A549 (cell line): ENCODE data around the gene AAR2. TPM values are rescaled to one million over a fixed set of nuclear protein-coding genes. Genes with fewer than 3 reads are reported as not detected.

Experiments
- ATAC-seq, 2 experiments: fragments of 200-7000 bp in 1 of 2; fragments of >200 bp in 1 of 2; cut with Nextera tagmentation in 1 of 2; cut with Tn5 transposase in 1 of 2; 3 replicates each; pipeline versions ENCODE4 v1.8.0 to v1.9.1; 2018 to 2020; ENCODE audit warnings: mild to moderate bottlenecking in 1 of 2, moderate library complexity in 1 of 2
- CTCF ChIA-PET: fragments of 300-600 bp; sonication (Branson Sonifier 250); formaldehyde crosslinking; extraction: SDS; loops from one replicate; lab custom pipeline; 2021; ENCODE audit warnings: antibody characterized with exemption, inconsistent platforms; lab: Yijun Ruan, JAX
- POLR2A ChIA-PET: fragments of 350-600 bp; formaldehyde crosslinking; extraction: SDS; loops from one replicate; lab custom pipeline; 2021; ENCODE audit warnings: antibody characterized with exemption, inconsistent platforms; lab: Yijun Ruan, JAX
- DNase-seq, 2 experiments: peaks; one replicate each; pipeline versions ENCODE4 v3.0.0 to v3.0.0-alpha.2; 2011 to 2016; ENCODE audit warnings: low read depth in 1 of 2, low spot score in 1 of 2
- FAIRE-seq: peaks from 2 replicates; lab custom pipeline; 2011; peaks lifted over from hg19 to GRCh38; lab: Jason Lieb, UNC
- H3K27ac ChIP-seq, 2 experiments: fragments of >200 bp; sonication (Bioruptor Twin); formaldehyde crosslinking; 3 replicates each; pipeline ENCODE4 v1.5.1; 2016 to 2017
- H3K4me1 ChIP-seq: fragments of >200 bp; sonication (Bioruptor Twin); formaldehyde crosslinking; 3 replicates; pipeline ENCODE4 v1.6.1; 2016
- H3K4me2 ChIP-seq: fragments of >200 bp; sonication (Bioruptor Twin); formaldehyde crosslinking; 3 replicates; pipeline ENCODE4 v1.6.1; 2016
- H3K4me3 ChIP-seq: fragments of >200 bp; sonication (Bioruptor Twin); formaldehyde crosslinking; 3 replicates; pipeline ENCODE4 v1.5.1; 2016
- H3K9me3 ChIP-seq: fragments of >200 bp; sonication (Bioruptor Twin); formaldehyde crosslinking; 3 replicates; pipeline ENCODE4 v1.6.1; 2016
- CEBPB ChIP-seq, 2 experiments: fragments of >200 bp in 1 of 2; sonication (Bioruptor Twin) in 1 of 2; formaldehyde crosslinking in 1 of 2; IDR thresholded peaks; 2 replicates each; pipeline ENCODE4 v1.6.1; 2012 to 2016
- CHD4 ChIP-seq: fragments of 200-600 bp; sonication (generic); IDR thresholded peaks from 2 replicates; pipeline ENCODE4 v1.6.1; 2016; ENCODE audit warnings: antibody characterized with exemption, mild to moderate bottlenecking, borderline replicate concordance
- CTCF ChIP-seq: fragments of >200 bp; sonication (Bioruptor Twin); formaldehyde crosslinking; IDR thresholded peaks from 3 replicates; pipeline ENCODE4 v1.5.1; 2016
- E2F6 ChIP-seq: IDR thresholded peaks from 2 replicates; pipeline ENCODE4 v1.6.1; 2012; ENCODE audit warnings: low read depth, borderline replicate concordance
- EHMT2 ChIP-seq: fragments of 200-600 bp; sonication (generic); IDR thresholded peaks from 2 replicates; pipeline ENCODE4 v1.6.1; 2016; ENCODE audit warnings: antibody characterized with exemption, low read depth, mild to moderate bottlenecking, moderate library complexity
- EP300 ChIP-seq, 2 experiments: fragments of >200 bp; sonication (Bioruptor Twin); formaldehyde crosslinking; IDR thresholded peaks; 2 replicates in 1 of 2; 3 replicates in 1 of 2; pipeline ENCODE4 v1.6.1; 2016 to 2017
- FOSB ChIP-seq: fragments of 250-450 bp; sonication (Bioruptor Pico); IDR thresholded peaks from 2 replicates; pipeline ENCODE4 v1.5.0; 2020; ENCODE audit warnings: mild to moderate bottlenecking, moderate library complexity
- HES2 ChIP-seq: fragments of >200 bp; sonication (Bioruptor Twin); formaldehyde crosslinking; IDR thresholded peaks from 2 replicates; pipeline ENCODE4 v1.6.1; 2016
- HEYL ChIP-seq: fragments of 250-450 bp; sonication (Bioruptor Pico); IDR thresholded peaks from 2 replicates; pipeline ENCODE4 v1.8.0; 2021; ENCODE audit warnings: mild to moderate bottlenecking, moderate library complexity
- HMGXB4 ChIP-seq: fragments of 250-450 bp; sonication (Bioruptor Pico); IDR thresholded peaks from 2 replicates; pipeline ENCODE4 v1.5.0; 2021; ENCODE audit warnings: mild to moderate bottlenecking, moderate library complexity, borderline replicate concordance
- HOXB5 ChIP-seq: fragments of 250-450 bp; sonication (Bioruptor Pico); IDR thresholded peaks from 2 replicates; pipeline ENCODE4 v1.5.0; 2020; ENCODE audit warnings: mild to moderate bottlenecking, moderate library complexity
- JUNB ChIP-seq: fragments of >200 bp; sonication (Bioruptor Twin); formaldehyde crosslinking; IDR thresholded peaks from 2 replicates; pipeline ENCODE4 v1.6.1; 2016
- KDM1A ChIP-seq: fragments of 200-600 bp; sonication (generic); IDR thresholded peaks from 2 replicates; pipeline ENCODE4 v1.6.1; 2016; ENCODE audit warnings: low read depth, mild to moderate bottlenecking
- MAFK ChIP-seq: fragments of 450-650 bp; IDR thresholded peaks from 2 replicates; pipeline ENCODE4 v1.6.1; 2014; ENCODE audit not compliant: partially characterized antibody
- MAX ChIP-seq: IDR thresholded peaks from 2 replicates; pipeline ENCODE4 v1.6.1; 2012
- NFE2L2 ChIP-seq: fragments of 150-350 bp; conservative IDR thresholded peaks from 2 replicates; pipeline ENCODE4 v1.6.1; 2014; ENCODE audit warnings: low read length
- NPAS2 ChIP-seq: fragments of 250-450 bp; sonication (Bioruptor Pico); IDR thresholded peaks from 2 replicates; pipeline ENCODE4 v1.8.0; 2022; ENCODE audit warnings: mild to moderate bottlenecking, moderate library complexity, borderline replicate concordance
- PBX3 ChIP-seq: IDR thresholded peaks from 2 replicates; pipeline ENCODE4 v1.6.1; 2012
- RAD21 ChIP-seq, 2 experiments: fragments of >200 bp in 1 of 2; sonication (Bioruptor Twin) in 1 of 2; formaldehyde crosslinking in 1 of 2; IDR thresholded peaks in 1 of 2; conservative IDR thresholded peaks in 1 of 2; 2 replicates in 1 of 2; 3 replicates in 1 of 2; pipeline ENCODE4 v1.6.1; 2012 to 2018; ENCODE audit warnings: inconsistent platforms in 1 of 2
- RARB ChIP-seq: fragments of 250-450 bp; sonication (Bioruptor Pico); IDR thresholded peaks from 2 replicates; pipeline ENCODE4 v1.8.0; 2021; ENCODE audit warnings: mild to moderate bottlenecking, moderate library complexity
- SREBF2 ChIP-seq: fragments of 450-650 bp; IDR thresholded peaks from 2 replicates; pipeline ENCODE4 v1.6.1; 2014; ENCODE audit warnings: mild to moderate bottlenecking, moderate library complexity
- TP53 ChIP-seq: fragments of 250-450 bp; sonication (Bioruptor Pico); IDR thresholded peaks from 2 replicates; pipeline ENCODE4 v1.5.0; 2021; ENCODE audit warnings: mild to moderate bottlenecking, moderate library complexity
- WGBS: methylation state at CpG from one replicate; pipeline ENCODE4 v1.1.6; 2017; ENCODE audit errors: missing lambda C conversion rate; 5-methylcytosine and 5-hydroxymethylcytosine counted together
- polyA plus RNA-seq, 4 experiments: library from polyadenylated mRNA; depleted of rRNA in 3 of 4; stranded (reverse); fragments of >200 nt; fragmentation: RNase III in 1 of 4; extraction: RNeasy Plus Mini Kit Qiagen cat#74134 plus additional on column Dnase treatment in 1 of 4; gene quantifications; 2 replicates in 3 of 4; 3 replicates in 1 of 4; pipeline ENCODE4 v1.2.3, GENCODE V29; 2011 to 2017

Gene AAR2
- polyA plus RNA-seq, 2 of the 4 experiments (the other 2 are of a cell fraction), result 26.8 to 29.2 TPM

GRCh38 chr20:36268440-36269342, 32.4 kb downstream of the AAR2 start:
- no peak for DNase-seq
- WGBS, result 57% methylated on average over 9 of the region's 10 CpGs
- TF ChIP-seq HMGXB4 (no peak), RAD21 (conservative IDR thresholded peaks at IDR 0.05 in 1 of 2, IDR thresholded peaks at IDR 0.05 in 1 of 2) (no peak), HES2 (no peak)
- ChIA-PET POLR2A (no interaction called here), CTCF (interaction anchor here (0.5 to 7.7 kb wide), 5 partner anchors 10 to 638 kb away, joined by 3 to 108 read pairs (median 7); no protein-coding TSS in a partner anchor)
- ATAC-seq, result no peak
- H3K27ac ChIP-seq, result no peak overlapping the region
- no peaks in the 10 kb centered on the region for H3K9me3 ChIP-seq
- no peaks in the 10 kb centered on the region for H3K4me1 ChIP-seq
- no peak overlapping the region for H3K4me3 ChIP-seq
- no peak overlapping the region for H3K4me2 ChIP-seq
- no peak for FAIRE-seq

- H3K4me2 ChIP-seq, result no peak overlapping the region
- no peak overlapping the region for H3K27ac ChIP-seq
- FAIRE-seq (no peak), DNase-seq (no peak), ATAC-seq (no peak)
- ChIA-PET POLR2A (no interaction called here), CTCF (interaction anchor here (1.3 to 7.7 kb wide), 2 partner anchors 130 to 170 kb away, joined by 3 to 108 read pairs; no protein-coding TSS in a partner anchor)
- no peak overlapping the region for H3K4me3 ChIP-seq
- H3K9me3 ChIP-seq, result no peaks in the 10 kb centered on the region
- H3K4me1 ChIP-seq, result no peaks in the 10 kb centered on the region
- TF ChIP-seq PBX3 (no peak), EHMT2 (no peak), JUNB (no peak)
- 46% methylated on average over 2 of the region's 2 CpGs for WGBS
Measured at GRCh38 chr20:36269507-36269906, 33.2 kb downstream of the AAR2 start.

GRCh38 chr20:36270744-36271638, 34.7 kb downstream of the AAR2 start:
- no peak; a peak in 1 of 6 replicates for ATAC-seq
- Histone ChIP-seq H3K4me2 (no peak overlapping the region), H3K27ac (no peak overlapping the region), H3K4me3 (no peak overlapping the region), H3K9me3 (no peaks in the 10 kb centered on the region), H3K4me1 (no peaks in the 10 kb centered on the region)
- no peak for FAIRE-seq
- POLR2A ChIA-PET, result no interaction called here
- DNase-seq, result no peak
- TF ChIP-seq CHD4 (no peak), JUNB (no peak), HEYL (CRISPR knock-in tag) (no peak), KDM1A (no peak), EP300 (IDR thresholded peaks at IDR 0.05) (no peak), HOXB5 (CRISPR knock-in tag) (no peak), FOSB (no peak), CTCF (no peak), E2F6 (no peak), NPAS2 (CRISPR knock-in tag) (no peak), MAFK (no peak), RARB (CRISPR knock-in tag) (no peak), MAX (no peak), TP53 (CRISPR knock-in tag) (no peak), SREBF2 (no peak), CEBPB (IDR thresholded peaks at IDR 0.05) (no peak), NFE2L2 (no peak)
- 76% methylated on average over 20 of the region's 20 CpGs for WGBS
- CTCF ChIA-PET, result interaction anchor here (1.0 to 7.7 kb wide), 2 partner anchors 115 to 168 kb away, joined by 3 to 108 read pairs; no protein-coding TSS in a partner anchor
